Esophagus squamous epithelium (tissue), 4 donors: ENCODE measurements around the gene CHRNA4.

ENCODE experiments used
- POLR2A ChIP-seq, 4 donors: fragments of 450-650 bp; IDR thresholded peaks; one replicate each; pipeline ENCODE4 v1.6.1; 2017; ENCODE audit warnings: antibody characterized with exemption in 4 of 4, mild to moderate bottlenecking in 4 of 4, moderate library complexity in 3 of 4
- TF ChIP-seq, protein P1 (sequence below), 6 experiments: fragments of 450-650 bp in 4 of 6; fragments of 200-600 bp in 2 of 6; sonication (generic) in 2 of 6; IDR thresholded peaks; one replicate each; pipeline ENCODE4 v1.5.1; 2016 to 2019; ENCODE audit warnings: antibody characterized with exemption in 6 of 6, mild to moderate bottlenecking in 4 of 6, moderate library complexity in 4 of 6

DNA sequence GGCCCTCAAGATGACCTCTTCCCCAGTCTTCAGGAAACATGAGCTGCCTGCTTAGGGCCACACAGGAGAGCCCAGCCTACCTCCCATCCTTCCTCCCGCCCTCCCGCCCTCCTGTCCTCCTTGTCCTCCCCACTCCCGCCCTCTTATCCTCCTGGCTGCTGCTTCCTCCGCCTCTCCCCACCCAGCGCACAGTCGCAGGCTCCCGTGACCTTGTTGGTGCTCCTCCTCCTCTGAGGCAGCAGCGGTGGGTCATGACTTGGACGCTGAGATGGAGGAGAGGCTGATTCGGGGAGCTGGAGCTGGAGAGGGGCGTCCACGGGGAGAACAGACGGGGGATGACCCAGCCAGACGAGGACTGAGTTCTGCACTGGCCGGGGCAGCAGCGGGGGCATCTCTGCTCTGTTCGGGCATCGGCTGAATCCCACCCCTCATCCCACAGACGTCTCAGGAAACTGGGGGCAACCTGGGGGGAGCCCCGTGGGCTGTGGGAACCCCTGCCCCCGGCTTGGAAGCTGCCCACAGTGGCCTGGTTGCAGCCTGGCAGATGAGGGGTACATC, 32.4 kb downstream of the CHRNA4 start:
- TF ChIP-seq, protein P1, sequence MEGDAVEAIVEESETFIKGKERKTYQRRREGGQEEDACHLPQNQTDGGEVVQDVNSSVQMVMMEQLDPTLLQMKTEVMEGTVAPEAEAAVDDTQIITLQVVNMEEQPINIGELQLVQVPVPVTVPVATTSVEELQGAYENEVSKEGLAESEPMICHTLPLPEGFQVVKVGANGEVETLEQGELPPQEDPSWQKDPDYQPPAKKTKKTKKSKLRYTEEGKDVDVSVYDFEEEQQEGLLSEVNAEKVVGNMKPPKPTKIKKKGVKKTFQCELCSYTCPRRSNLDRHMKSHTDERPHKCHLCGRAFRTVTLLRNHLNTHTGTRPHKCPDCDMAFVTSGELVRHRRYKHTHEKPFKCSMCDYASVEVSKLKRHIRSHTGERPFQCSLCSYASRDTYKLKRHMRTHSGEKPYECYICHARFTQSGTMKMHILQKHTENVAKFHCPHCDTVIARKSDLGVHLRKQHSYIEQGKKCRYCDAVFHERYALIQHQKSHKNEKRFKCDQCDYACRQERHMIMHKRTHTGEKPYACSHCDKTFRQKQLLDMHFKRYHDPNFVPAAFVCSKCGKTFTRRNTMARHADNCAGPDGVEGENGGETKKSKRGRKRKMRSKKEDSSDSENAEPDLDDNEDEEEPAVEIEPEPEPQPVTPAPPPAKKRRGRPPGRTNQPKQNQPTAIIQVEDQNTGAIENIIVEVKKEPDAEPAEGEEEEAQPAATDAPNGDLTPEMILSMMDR (IDR thresholded peaks at IDR 0.05), result no peak
- TF ChIP-seq POLR2A (IDR thresholded peaks at IDR 0.05), result no peak
